Ishikawa (cell line): ENCODE measurements around the gene TEX48.

Experiments
- EGR1 ChIP-seq: IDR thresholded peaks from 2 replicates; pipeline ENCODE4 v1.6.1; 2012
- EP300 ChIP-seq: IDR thresholded peaks from 2 replicates; pipeline ENCODE4 v1.6.1; 2012; ENCODE audit warnings: borderline replicate concordance
- RAD21 ChIP-seq: IDR thresholded peaks from 2 replicates; pipeline ENCODE4 v1.6.1; 2012; ENCODE audit warnings: low read depth
- TAF1 ChIP-seq: IDR thresholded peaks from 2 replicates; pipeline ENCODE4 v1.6.1; 2012; ENCODE audit warnings: low read depth, mild to moderate bottlenecking
- TF ChIP-seq, protein P1 (sequence below): IDR thresholded peaks from 2 replicates; pipeline ENCODE4 v1.6.1; 2012; ENCODE audit warnings: low read depth, mild to moderate bottlenecking

DNA sequence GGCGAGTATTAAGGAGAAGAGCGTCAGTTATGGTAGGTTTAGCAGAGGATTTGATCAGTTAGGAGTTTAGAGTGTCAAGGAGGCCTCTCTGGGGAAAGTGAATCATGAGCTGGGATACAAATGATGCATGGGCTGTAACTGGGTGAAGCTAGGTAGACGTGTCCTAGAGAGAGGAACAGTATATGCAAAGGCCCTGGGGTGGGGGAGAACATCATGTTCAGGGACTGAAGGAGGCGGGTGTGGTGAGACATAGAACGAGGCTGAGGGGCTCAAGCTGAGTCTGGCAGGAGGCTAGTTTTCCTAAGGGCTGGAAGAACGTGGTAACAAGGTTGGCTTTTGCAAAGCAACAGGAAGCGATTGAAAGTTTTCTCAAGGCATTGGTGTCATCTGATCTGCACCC, 60.4 kb downstream of the TEX48 start:
- TF ChIP-seq RAD21 (no peak), TAF1 (no peak), EGR1 (no peak), EP300 (no peak)
- TF ChIP-seq, protein P1, sequence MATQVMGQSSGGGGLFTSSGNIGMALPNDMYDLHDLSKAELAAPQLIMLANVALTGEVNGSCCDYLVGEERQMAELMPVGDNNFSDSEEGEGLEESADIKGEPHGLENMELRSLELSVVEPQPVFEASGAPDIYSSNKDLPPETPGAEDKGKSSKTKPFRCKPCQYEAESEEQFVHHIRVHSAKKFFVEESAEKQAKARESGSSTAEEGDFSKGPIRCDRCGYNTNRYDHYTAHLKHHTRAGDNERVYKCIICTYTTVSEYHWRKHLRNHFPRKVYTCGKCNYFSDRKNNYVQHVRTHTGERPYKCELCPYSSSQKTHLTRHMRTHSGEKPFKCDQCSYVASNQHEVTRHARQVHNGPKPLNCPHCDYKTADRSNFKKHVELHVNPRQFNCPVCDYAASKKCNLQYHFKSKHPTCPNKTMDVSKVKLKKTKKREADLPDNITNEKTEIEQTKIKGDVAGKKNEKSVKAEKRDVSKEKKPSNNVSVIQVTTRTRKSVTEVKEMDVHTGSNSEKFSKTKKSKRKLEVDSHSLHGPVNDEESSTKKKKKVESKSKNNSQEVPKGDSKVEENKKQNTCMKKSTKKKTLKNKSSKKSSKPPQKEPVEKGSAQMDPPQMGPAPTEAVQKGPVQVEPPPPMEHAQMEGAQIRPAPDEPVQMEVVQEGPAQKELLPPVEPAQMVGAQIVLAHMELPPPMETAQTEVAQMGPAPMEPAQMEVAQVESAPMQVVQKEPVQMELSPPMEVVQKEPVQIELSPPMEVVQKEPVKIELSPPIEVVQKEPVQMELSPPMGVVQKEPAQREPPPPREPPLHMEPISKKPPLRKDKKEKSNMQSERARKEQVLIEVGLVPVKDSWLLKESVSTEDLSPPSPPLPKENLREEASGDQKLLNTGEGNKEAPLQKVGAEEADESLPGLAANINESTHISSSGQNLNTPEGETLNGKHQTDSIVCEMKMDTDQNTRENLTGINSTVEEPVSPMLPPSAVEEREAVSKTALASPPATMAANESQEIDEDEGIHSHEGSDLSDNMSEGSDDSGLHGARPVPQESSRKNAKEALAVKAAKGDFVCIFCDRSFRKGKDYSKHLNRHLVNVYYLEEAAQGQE = no peak
